ENCODE data around the gene CELF2. TPM values are rescaled to one million over a fixed set of nuclear protein-coding genes. Genes with fewer than 3 reads are reported as not detected.
A peak's percentile ranks its signal among the peaks of the same experiment; 100 is the strongest.

Gene CELF2
- total RNA-seq, 2 experiments from 2014 or later, result 165 to 181 TPM

DNA sequence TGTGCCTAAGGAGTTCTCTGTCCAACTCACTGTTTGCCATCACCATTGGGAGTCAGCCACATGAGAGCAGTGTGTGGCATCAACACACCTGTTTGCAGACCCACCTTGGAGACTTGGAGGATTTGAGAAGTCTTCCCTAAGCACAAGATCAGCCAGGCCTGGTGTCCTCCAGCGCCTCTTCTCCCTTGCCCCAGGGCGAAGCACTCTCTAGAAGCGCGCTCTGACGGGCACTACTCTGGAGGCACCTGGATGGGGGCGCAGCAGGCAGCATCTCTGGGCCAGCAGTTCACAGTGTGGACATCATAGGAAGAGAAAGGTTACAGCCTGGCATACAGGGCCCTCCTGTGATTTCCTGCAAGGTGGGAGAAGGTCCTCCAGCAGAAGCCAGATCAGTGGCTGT, 289.3 kb downstream of the CELF2 start:
- Mint-ChIP-seq H3K9me3 (peaks cover 35% of the 10 kb centered on the region), H3K27me3 (no peaks in the 10 kb centered on the region), H3K4me3 (no peak overlapping the region), H3K4me1 (peaks cover 16% of the 10 kb centered on the region), H3K27ac (no peak overlapping the region), H3K36me3 (ENCODE audit: low read depth) (peaks cover 98% of the 10 kb centered on the region)
- POLR2A ChIA-PET, result no interaction called here
- CTCF ChIA-PET, result no interaction called here
- DNase-seq, result no peak

DNA sequence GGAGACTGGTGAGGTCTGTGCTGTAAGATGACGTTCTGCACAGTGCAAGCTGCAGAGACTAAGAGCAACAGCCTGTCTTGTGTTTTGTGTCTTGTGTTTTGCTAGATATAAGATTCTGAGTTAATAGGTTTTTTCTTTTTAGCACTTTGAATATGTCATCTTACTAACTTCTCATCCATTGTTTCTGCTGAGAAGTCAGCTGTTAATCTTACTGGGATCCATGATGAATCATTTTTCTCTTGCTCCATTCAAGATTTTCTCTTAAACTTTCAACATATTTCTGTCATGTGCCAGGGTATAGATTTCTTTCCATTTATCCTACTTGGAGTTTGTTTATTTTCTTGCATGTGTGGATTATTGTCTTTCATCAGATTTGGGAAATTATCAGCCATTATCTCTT, 290.3 kb downstream of the CELF2 start:
- Mint-ChIP-seq H3K27me3 (no peaks in the 10 kb centered on the region), H3K36me3 (ENCODE audit: low read depth) (peaks cover 98% of the 10 kb centered on the region), H3K27ac (no peak overlapping the region), H3K4me3 (no peak overlapping the region), H3K4me1 (peaks cover 16% of the 10 kb centered on the region), H3K9me3 (peaks cover 30% of the 10 kb centered on the region)
- no peak for DNase-seq
- ChIA-PET POLR2A (no interaction called here), CTCF (interaction anchor here (0.6 kb wide), 1 partner anchor 61 kb away, joined by 3 read pairs; no protein-coding TSS in a partner anchor)

DNA sequence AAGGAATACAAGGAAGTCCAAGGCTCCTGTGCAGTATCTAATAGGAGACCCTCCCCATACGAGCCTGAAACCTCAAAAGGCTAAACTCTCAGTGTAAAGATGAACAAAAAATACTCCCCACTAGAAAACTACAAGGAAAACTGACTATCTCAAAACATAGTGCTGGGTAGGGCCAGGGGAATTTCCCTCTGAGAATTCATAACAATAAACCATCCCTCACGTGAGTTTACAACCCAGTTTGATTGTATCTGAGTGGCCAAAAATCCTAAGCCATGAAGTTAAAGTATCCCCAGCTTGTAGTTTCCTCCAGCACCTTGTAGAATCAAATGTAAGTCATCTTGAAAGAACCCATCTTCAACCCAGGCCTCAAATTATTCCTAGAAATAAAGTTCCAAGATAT, 293.4 kb downstream of the CELF2 start:
- no peak overlapping the region for H3K27ac Mint-ChIP-seq
- H3K4me3 Mint-ChIP-seq, result no peak overlapping the region
- CTCF ChIA-PET, result no interaction called here
- POLR2A ChIA-PET, result no interaction called here
- DNase-seq, result no peak
- H3K9me3 Mint-ChIP-seq, result peaks cover 29% of the 10 kb centered on the region
- peaks cover 95% of the 10 kb centered on the region for H3K36me3 Mint-ChIP-seq (ENCODE audit: low read depth)
- no peaks in the 10 kb centered on the region for H3K27me3 Mint-ChIP-seq
- H3K4me1 Mint-ChIP-seq, result peaks cover 30% of the 10 kb centered on the region

DNA sequence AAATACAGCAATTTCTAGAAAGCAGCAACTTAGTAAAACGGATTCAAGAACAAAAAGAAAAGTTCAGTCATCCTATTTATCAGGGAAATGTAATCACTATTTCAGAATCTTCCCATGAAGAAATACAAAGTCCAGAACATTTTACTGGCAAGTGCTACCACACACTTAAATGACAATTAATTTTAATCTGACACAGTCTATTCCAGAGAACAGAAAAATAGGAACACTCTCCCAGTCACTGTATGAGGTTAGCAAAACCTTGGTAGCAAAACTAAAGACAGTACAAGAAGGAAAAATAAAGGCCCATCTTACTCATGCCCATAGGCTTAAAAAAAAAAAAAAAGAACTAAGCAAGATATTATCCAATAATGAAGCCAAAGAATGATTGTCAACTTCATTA, 295.8 kb downstream of the CELF2 start:
- peaks cover 44% of the 10 kb centered on the region for H3K4me1 Mint-ChIP-seq
- DNase-seq, result no peak
- no peaks in the 10 kb centered on the region for H3K27me3 Mint-ChIP-seq
- no peak overlapping the region for H3K4me3 Mint-ChIP-seq
- H3K36me3 Mint-ChIP-seq (ENCODE audit: low read depth), result peaks cover 94% of the 10 kb centered on the region
- ChIA-PET CTCF (interaction anchor here (0.6 kb wide), 1 partner anchor 111 kb away, joined by 4 read pairs; no protein-coding TSS in a partner anchor), POLR2A (no interaction called here)
- H3K9me3 Mint-ChIP-seq, result peaks cover 8% of the 10 kb centered on the region
- peak overlapping the region; percentile 68 for H3K27ac Mint-ChIP-seq

DNA sequence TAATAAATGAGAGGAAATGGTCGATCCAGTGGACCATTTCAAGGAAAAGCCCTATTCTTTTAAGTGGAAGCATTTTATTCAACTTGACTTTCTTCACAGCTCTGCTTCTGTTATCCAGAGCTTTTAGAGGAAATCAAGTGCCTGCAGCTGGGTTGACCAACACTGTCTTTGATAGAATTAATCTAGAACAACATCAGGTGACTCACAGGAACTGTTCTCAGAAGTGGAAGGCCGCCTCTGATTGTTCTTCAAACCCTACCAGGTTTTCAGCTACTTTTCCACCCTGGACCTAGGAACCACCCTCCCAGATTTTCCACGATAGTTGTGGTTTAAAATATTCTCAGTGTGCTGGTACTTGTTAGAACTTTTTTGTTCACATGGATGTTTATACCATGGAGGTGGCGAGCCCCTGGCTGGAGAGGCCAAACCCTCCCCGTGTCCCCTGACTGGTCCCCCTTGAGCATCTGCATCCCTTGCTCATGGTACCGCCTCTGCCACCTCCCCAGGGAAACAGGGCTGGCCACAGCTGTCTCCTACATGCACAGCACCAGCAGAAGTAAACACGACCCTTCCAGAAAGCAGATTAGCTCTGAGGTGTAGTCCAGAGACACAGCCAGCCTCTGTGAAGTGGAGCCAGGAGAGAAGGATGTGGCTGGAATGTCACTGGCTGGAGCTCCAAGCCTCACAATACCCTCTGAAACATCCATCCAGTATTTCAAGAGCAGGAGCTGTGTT, 300.4 kb downstream of the CELF2 start:
- Mint-ChIP-seq H3K27ac (peak overlapping the region; percentile 38), H3K27me3 (no peaks in the 10 kb centered on the region), H3K36me3 (ENCODE audit: low read depth) (peaks cover 93% of the 10 kb centered on the region), H3K4me1 (peaks cover 66% of the 10 kb centered on the region), H3K4me3 (no peak overlapping the region), H3K9me3 (no peaks in the 10 kb centered on the region)
- ChIA-PET POLR2A (interaction anchor here (0.7 kb wide), 1 partner anchor 21 kb away, joined by 3 read pairs; no protein-coding TSS in a partner anchor), CTCF (interaction anchor here (0.5 to 1.0 kb wide), 3 partner anchors 9 to 1464 kb away, joined by 3 read pairs; no protein-coding TSS in a partner anchor)
- no peak for DNase-seq

DNA sequence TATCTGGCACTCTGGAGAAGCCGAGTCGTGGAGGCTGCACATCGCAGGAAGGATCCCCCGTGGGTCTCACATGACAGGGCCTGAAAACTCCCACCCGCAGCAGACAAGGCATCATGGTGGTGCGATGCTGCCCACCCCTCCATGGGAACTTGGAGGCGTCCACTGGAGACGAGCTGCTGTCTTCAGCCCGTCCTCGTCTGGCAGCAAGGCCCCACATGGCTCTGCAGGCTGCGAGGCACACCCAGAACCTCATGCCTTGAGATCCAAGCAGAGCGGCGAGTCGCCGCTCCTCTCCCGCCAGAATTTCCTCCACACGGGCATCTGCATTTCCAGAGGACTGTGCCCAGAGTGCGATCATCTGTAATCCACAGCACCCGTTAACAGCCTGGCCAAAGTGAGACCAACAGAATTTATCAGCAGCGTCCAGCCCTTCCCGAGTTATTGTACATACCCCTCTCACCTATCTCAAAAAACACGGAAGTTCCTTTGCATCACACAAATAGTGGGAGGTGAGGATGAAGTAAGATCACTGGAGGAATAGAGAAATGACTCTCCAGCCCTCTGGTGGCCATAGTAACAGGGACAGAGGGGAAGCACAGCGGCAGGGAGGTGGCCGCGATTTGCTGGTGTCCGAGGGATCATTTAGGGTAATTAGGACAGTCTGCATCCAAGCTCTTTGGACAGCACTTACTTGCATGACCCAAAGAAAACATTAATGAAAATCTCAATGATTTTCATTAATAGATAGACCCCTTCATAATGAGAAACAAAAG, 301.3 kb downstream of the CELF2 start:
- ChIA-PET POLR2A (no interaction called here), CTCF (interaction anchor here (0.5 to 1.5 kb wide), 4 partner anchors 13 to 1465 kb away, joined by 3 read pairs; no protein-coding TSS in a partner anchor)
- H3K4me3 Mint-ChIP-seq, result no peak overlapping the region
- no peaks in the 10 kb centered on the region for H3K9me3 Mint-ChIP-seq
- peak overlapping the region; percentile 6 for H3K27ac Mint-ChIP-seq
- H3K4me1 Mint-ChIP-seq, result peaks cover 61% of the 10 kb centered on the region
- peaks cover 91% of the 10 kb centered on the region for H3K36me3 Mint-ChIP-seq (ENCODE audit: low read depth)
- DNase-seq, result no peak
- H3K27me3 Mint-ChIP-seq, result no peaks in the 10 kb centered on the region

DNA sequence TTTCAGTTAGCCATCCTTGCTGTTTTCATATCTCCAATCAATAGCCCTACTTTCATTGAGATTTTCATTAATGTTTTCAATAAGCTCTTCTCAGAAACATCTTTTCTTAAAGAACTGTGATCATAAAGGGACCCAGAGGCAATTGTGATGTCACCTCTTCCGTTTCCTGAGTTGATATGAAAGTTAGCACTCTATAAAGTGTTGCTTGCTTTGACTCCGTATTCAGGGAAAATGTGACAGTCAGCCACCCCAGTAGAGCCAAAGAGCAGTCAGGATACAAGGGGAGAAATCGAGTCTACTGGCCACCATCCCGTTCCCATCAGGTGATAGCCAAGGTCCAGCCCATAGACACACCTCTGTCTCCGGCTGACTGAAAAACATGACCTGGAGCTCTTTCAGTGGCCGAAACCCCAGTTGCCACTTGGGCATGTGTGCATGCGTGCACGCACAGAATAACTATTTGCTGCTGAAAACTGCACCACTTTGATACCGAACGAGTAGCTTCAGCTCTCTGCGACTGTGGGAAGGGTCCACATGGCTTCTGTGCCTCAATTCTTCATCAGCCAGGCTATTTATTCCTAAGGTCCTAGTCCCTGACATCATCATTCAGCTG, 302.4 kb downstream of the CELF2 start:
- Mint-ChIP-seq H3K9me3 (no peaks in the 10 kb centered on the region), H3K36me3 (ENCODE audit: low read depth) (peaks cover 90% of the 10 kb centered on the region), H3K4me1 (peaks cover 56% of the 10 kb centered on the region), H3K27me3 (no peaks in the 10 kb centered on the region), H3K4me3 (no peak overlapping the region), H3K27ac (peak overlapping the region; percentile 86)
- ChIA-PET CTCF (interaction anchor here (0.6 to 1.5 kb wide), 3 partner anchors 12 to 969 kb away, joined by 3 read pairs; no protein-coding TSS in a partner anchor), POLR2A (interaction anchor here (0.6 kb wide), 1 partner anchor 175 kb away, joined by 3 read pairs; no protein-coding TSS in a partner anchor)
- DNase-seq, result no peak

DNA sequence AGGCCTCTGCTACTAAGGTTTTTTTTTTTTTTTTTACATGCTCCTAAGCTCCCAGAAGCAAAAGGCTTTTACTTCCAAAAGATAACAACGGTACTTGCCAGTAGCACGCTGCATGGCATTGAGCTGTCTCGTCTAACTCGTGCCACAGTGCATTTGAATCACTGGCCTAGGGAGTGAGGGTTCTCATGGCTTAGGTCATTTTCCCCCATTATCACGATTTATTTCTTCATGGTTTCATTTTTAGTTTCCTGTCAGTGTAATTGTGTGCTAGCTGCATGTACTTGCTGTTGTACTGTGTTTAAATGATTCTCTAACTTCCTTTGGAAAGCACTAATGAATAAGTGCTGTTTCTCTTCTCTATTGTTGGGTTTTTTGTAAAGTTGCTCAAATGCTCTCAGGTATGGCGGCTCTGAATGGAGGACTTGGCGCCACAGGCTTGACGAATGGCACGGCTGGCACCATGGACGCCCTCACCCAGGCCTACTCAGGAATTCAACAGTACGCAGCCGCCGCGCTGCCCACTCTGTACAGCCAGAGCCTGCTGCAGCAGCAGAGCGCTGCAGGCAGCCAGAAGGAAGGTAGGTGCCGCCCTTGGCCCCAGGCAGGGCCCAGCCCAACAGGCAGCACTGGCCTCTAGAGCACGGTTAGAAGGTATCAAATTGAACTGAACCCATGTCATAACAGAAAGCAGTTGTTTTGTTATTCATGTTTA, 303.3 kb downstream of the CELF2 start:
- Mint-ChIP-seq H3K27me3 (no peaks in the 10 kb centered on the region), H3K9me3 (no peaks in the 10 kb centered on the region), H3K36me3 (ENCODE audit: low read depth) (peaks cover 91% of the 10 kb centered on the region), H3K4me3 (no peak overlapping the region), H3K4me1 (peaks cover 54% of the 10 kb centered on the region), H3K27ac (peak overlapping the region; percentile 86)
- CTCF ChIA-PET, result interaction anchor here (0.6 to 1.5 kb wide), 3 partner anchors 15 to 968 kb away, joined by 3 to 4 read pairs (median 3); no protein-coding TSS in a partner anchor
- POLR2A ChIA-PET, result no interaction called here
- no peak for DNase-seq

DNA sequence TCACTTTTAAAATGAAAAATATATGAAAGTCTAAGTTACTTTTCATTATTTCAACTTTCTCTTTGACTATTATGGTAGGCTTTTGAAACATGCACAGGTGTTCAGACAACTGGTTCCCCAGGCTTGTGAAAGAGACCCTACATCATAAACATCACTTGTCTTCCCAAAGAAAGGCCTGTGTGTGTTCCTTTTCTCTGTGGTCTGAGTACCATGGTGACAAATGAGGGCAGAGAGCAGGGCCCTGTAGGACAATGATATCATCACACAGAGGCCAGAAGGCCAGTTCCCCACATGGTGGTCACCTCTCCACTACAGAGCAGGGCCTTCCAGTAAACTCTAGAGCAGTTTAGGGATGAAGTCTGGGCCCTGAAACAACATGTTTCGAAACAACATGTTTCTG, 305.0 kb downstream of the CELF2 start:
- Mint-ChIP-seq H3K9me3 (no peaks in the 10 kb centered on the region), H3K27ac (no peak overlapping the region), H3K36me3 (ENCODE audit: low read depth) (peaks cover 91% of the 10 kb centered on the region), H3K4me3 (no peak overlapping the region), H3K4me1 (peaks cover 43% of the 10 kb centered on the region), H3K27me3 (no peaks in the 10 kb centered on the region)
- CTCF ChIA-PET, result no interaction called here
- no peak for DNase-seq
- POLR2A ChIA-PET, result no interaction called here

DNA sequence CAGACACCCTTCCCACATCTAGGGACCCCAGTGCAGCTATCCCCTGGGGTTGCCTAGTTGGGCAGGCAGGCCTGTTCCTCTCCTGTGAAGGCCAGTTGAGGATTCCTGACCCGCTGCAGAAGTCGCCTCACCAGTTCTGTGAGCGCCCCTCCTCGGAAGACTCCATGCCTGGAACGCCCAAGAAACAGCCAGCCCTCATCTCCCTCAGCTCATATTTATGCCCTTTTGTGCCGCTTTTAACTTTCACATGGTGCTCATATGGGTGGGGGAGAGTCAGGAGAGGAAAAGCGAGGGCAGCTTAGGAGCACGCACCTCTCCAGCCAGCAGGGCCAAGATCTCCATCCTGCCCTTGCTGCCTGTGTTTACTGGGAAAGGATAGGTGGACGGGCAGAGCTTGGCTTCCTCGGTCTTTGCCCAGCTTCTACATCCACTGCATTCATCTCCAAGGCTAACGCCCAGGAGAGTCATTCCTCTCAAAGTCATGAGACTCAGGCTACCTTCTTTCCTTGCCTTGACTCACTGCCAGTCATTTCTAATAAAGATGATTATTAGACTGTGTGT, 307.2 kb downstream of the CELF2 start:
- no peak overlapping the region for H3K27ac Mint-ChIP-seq
- ChIA-PET CTCF (no interaction called here), POLR2A (no interaction called here)
- H3K36me3 Mint-ChIP-seq (ENCODE audit: low read depth), result peaks cover 87% of the 10 kb centered on the region
- H3K9me3 Mint-ChIP-seq, result no peaks in the 10 kb centered on the region
- no peak overlapping the region for H3K4me3 Mint-ChIP-seq
- DNase-seq, result no peak
- peaks cover 30% of the 10 kb centered on the region for H3K4me1 Mint-ChIP-seq
- no peaks in the 10 kb centered on the region for H3K27me3 Mint-ChIP-seq

DNA sequence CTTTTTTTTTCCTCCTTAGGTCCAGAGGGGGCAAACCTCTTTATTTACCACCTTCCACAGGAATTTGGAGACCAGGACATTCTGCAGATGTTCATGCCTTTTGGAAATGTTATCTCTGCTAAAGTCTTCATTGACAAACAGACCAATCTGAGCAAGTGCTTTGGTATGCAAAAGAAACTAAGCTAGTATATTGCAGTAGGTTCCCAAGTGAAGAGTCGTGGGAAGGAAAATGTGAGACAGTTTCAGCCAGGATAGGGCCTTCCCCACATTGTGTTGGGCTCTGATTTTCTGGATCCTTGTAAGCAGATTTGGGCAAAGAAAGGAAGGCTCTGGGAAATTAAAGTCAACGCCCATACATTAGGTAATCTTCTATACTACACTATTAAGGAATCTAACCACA, 308.1 kb downstream of the CELF2 start:
- H3K27ac Mint-ChIP-seq, result no peak overlapping the region

DNA sequence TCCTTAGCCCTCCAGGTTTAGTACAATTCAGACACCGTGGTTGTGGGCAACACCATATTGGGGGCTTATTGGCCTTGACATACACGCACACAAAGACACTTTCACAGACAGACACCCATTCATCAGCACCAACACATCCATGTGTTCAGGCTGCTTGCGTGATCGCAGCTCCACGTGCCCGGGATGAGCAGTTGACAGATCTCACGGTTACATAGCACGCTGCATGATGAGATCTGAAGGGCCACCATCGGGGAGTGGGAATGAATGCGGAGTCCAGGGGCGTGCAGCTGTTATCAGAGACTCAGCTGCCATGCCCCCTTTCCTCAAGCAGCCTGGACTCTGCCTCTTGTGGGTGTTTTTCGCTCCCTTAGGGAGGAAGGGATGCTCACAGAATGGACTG, 308.6 kb downstream of the CELF2 start:
- ChIA-PET POLR2A (no interaction called here), CTCF (no interaction called here)
- Mint-ChIP-seq H3K9me3 (no peaks in the 10 kb centered on the region), H3K27ac (no peak overlapping the region), H3K36me3 (ENCODE audit: low read depth) (peaks cover 83% of the 10 kb centered on the region), H3K27me3 (no peaks in the 10 kb centered on the region), H3K4me3 (no peak overlapping the region), H3K4me1 (peaks cover 26% of the 10 kb centered on the region)
- no peak for DNase-seq

More for the DNA sequence above, 308.1 kb downstream of the CELF2 start:
- H3K27me3 Mint-ChIP-seq, result no peaks in the 10 kb centered on the region
- peaks cover 30% of the 10 kb centered on the region for H3K4me1 Mint-ChIP-seq
- no peak for DNase-seq
- no peak overlapping the region for H3K4me3 Mint-ChIP-seq
- POLR2A ChIA-PET, result no interaction called here
- H3K36me3 Mint-ChIP-seq (ENCODE audit: low read depth), result peaks cover 87% of the 10 kb centered on the region
- no peaks in the 10 kb centered on the region for H3K9me3 Mint-ChIP-seq
- CTCF ChIA-PET, result no interaction called here
